ENCODE data around the gene RDH5. TPM values are rescaled to one million over a fixed set of nuclear protein-coding genes. Genes with fewer than 3 reads are reported as not detected.
A peak's percentile ranks its signal among the peaks of the same experiment; 100 is the strongest.

Gene RDH5
- total RNA-seq, 4 donors from 2014 or later = 18.0 to 57.0 (median 31.9) TPM

GRCh38 chr12:55688716-55689655, 31.2 kb upstream of the RDH5 start:
- Histone ChIP-seq H3K9me3 (no peaks in the 10 kb centered on the region), H3K4me3 (no peak overlapping the region), H3K27ac (no peak overlapping the region), H3K36me3 (peaks cover 0 to 76% of the 10 kb centered on the region in 2 donors), H3K4me1 (no peaks in the 10 kb centered on the region), H3K27me3 (no peaks in the 10 kb centered on the region)
- WGBS, 2 donors (ENCODE audit: low coverage in 1 of 2) = 85 to 86% methylated on average over 10 to 12 of the region's 16 CpGs
- ATAC-seq = no peak
- TF ChIP-seq POLR2AphosphoS5 (IDR thresholded peaks at IDR 0.05) (no peak), POLR2A (IDR thresholded peaks at IDR 0.05) (no peak), CTCF (IDR thresholded peaks at IDR 0.05) (no peak), EP300 (IDR thresholded peaks at IDR 0.05) (no peak)

- H3K4me1 ChIP-seq = no peaks in the 10 kb centered on the region
- H3K9me3 ChIP-seq = no peaks in the 10 kb centered on the region
- ATAC-seq = no peak
- H3K27me3 ChIP-seq = no peaks in the 10 kb centered on the region
- H3K4me3 ChIP-seq = no peak overlapping the region
- no peak overlapping the region for H3K27ac ChIP-seq
- peaks cover 0 to 84% of the 10 kb centered on the region in 2 donors for H3K36me3 ChIP-seq
- TF ChIP-seq CTCF (IDR thresholded peaks at IDR 0.05) (no peak), POLR2A (IDR thresholded peaks at IDR 0.05) (no peak), POLR2AphosphoS5 (IDR thresholded peaks at IDR 0.05) (no peak), EP300 (IDR thresholded peaks at IDR 0.05) (no peak)
- WGBS, 2 donors (ENCODE audit: low coverage in 1 of 2) = 67 to 87% methylated on average over 1 to 11 of the region's 12 CpGs
Observed at GRCh38 chr12:55692631-55693322, 27.4 kb upstream of the RDH5 start.

GRCh38 chr12:55693323-55694187, 26.6 kb upstream of the RDH5 start:
- no peak for ATAC-seq
- TF ChIP-seq CTCF (IDR thresholded peaks at IDR 0.05) = no peak
- H3K27me3 ChIP-seq = no peaks in the 10 kb centered on the region
- H3K27ac ChIP-seq = peak overlapping the region in 1 of 4 donors; percentile 2
- H3K9me3 ChIP-seq = no peaks in the 10 kb centered on the region
- peaks cover 0 to 4% (median 0%) of the 10 kb centered on the region in 3 donors for H3K4me1 ChIP-seq
- peaks cover 0 to 84% of the 10 kb centered on the region in 2 donors for H3K36me3 ChIP-seq
- WGBS, 2 donors (ENCODE audit: low coverage in 1 of 2) = no CpG with 5 or more reads among the region's 7 CpGs
- H3K4me3 ChIP-seq = no peak overlapping the region

DNA sequence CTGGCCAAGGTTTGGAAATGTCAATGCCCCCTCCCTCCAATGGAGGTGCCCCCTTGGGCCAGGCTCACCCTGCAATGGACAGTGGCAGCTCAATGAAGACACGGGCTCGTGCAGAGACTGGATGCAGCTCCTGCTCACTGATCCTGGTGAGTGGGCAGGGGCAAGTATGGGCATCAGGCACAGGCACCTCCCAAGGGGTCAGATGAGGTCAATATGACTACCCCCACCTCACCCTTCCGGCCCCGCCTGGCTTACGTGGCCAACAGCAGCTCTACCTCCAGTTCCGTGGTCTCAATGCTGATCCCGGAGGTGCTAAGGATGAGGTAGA, 26.0 kb upstream of the RDH5 start:
- WGBS, 2 donors (ENCODE audit: low coverage in 1 of 2) = 100% methylated on average over 1 of the region's 7 CpGs; no CpG with 5 or more reads in 1 of the 2 donors
- H3K4me3 ChIP-seq = no peak overlapping the region
- no peak for ATAC-seq

More for the DNA sequence above, 26.0 kb upstream of the RDH5 start:
- Histone ChIP-seq H3K9me3 (no peaks in the 10 kb centered on the region), H3K27me3 (no peaks in the 10 kb centered on the region), H3K4me1 (peaks cover 0 to 10% (median 0%) of the 10 kb centered on the region in 3 donors), H3K27ac (no peak overlapping the region), H3K36me3 (peaks cover 0 to 84% of the 10 kb centered on the region in 2 donors)
- no peak for TF ChIP-seq CTCF (IDR thresholded peaks at IDR 0.05)
- TF ChIP-seq EP300 (IDR thresholded peaks at IDR 0.05) = no peak
- no peak for TF ChIP-seq POLR2AphosphoS5 (IDR thresholded peaks at IDR 0.05)
- no peak for TF ChIP-seq POLR2A (IDR thresholded peaks at IDR 0.05)
